GM12864 (cell line): ENCODE measurements around the gene ITIH1.

Experiments
- DNase-seq: peaks from one replicate; pipeline ENCODE4 v3.0.0-alpha.2; 2011; ENCODE audit warnings: low read depth
- H3K4me3 ChIP-seq: 2 replicates; pipeline ENCODE4 v1.5.1; 2011; ENCODE audit warnings: mild to moderate bottlenecking, low read depth, low read length, control low read depth
- CTCF ChIP-seq: IDR thresholded peaks from 2 replicates; pipeline ENCODE4 v1.5.1; 2011; ENCODE audit warnings: low read depth, mild to moderate bottlenecking, moderate library complexity, low read length, control low read depth, inconsistent platforms; ENCODE audit errors: missing control alignments

The ITIH1 gene

DNA sequence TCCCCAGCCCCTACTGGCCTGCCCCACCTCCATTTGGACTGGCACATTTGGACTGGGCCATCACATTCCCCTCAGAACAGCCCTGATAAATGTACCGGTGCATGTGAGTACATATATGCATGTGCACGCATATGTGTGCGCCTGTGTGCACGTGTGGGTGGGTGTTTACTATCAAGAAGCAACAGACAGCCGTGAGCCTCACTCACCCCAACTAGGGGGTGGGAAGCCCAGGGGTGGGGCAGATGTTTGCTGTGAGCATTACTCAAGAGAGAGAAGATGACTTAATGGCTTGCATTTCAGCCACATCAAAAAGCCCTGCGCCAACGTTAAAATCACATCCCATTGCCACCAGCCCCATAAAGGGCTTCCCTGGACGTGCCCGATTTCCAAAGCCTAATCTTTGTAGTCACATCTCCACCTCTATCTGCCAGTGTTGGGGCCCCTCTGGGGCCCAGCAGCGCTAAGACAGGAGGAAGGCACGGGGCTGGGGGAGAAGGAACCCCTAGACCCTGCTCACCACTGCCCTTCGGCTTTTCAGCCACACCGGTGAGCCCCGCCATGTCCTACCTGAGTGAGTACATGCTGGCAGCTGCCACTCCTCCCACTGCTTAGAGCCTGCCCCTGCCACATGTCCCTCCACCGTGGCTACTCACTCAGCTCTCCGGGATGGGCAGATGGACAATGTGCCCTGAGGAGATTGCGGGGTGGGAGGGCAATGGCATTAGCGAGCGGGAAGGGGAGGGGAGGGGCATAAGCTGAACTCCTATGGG is 28.1 kb downstream of the ITIH1 start:
- no peak for DNase-seq
- no peak overlapping the region for H3K4me3 ChIP-seq
- TF ChIP-seq CTCF, result no peak

DNA sequence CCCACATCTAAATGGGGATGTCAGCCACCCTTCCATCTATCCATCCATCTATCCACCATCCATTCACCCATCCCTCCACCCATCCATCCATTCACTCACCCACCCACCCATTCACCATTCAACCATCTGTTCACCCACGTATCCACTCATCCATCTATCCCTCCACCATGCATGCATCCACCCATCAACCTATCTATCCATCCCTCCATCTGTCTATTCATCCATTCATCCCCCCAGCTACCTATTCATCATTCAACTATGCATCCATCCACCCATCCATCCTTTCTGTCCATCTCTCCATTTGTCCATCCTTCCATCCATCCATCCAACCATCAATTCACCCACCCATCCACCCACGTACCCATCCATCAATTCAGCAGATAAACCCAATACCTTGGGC is 31.8 kb downstream of the ITIH1 start:
- H3K4me3 ChIP-seq, result no peak overlapping the region
- no peak for DNase-seq

DNA sequence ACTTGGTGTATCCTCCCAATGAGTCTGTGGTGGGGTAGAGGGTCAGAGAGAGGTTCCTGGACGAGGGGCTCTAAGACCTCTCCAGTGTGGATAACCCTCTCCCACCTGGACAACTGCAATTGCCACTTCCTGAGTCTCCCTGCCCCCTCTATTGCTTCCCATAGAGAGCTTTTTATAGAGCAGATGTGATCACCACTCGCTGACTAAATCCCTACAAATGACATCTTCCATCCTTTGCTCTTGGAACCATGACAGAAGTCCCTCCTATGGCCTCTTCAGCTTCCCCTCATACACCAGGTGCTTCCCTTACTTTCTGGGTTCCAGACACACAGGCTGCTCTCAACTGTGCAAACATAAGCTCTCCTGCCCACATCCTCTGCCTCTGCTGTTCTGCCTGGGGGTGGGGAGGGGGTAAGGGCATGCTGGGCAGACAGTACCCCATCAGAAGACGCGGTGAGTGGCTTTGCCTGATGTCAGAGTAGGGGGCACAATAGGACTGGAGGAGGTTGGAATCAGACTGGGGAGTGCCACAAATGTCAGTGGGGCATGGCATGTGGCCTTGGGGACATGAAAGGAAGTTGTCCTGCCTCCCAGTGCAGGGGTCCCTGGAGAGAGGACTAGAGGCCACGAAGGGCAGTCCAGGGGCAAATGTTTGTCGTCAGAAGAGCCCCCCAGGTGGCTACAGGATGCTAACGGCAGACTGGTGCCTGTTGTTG is 32.4 kb downstream of the ITIH1 start:
- no peak overlapping the region for H3K4me3 ChIP-seq
- no peak for TF ChIP-seq CTCF
- DNase-seq, result no peak

More for the DNA sequence above, 31.8 kb downstream of the ITIH1 start:
- no peak for TF ChIP-seq CTCF

- no peak overlapping the region for H3K4me3 ChIP-seq
- TF ChIP-seq CTCF, result no peak
- DNase-seq, result no peak
These were observed 33.5 kb downstream of the ITIH1 start for GRCh38 chr3:52810923-52811322.

GRCh38 chr3:52811452-52812011 is 34.1 kb downstream of the ITIH1 start:
- no peak for DNase-seq
- H3K4me3 ChIP-seq, result no peak overlapping the region
- no peak for TF ChIP-seq CTCF

GRCh38 chr3:52813810-52814209 is 36.4 kb downstream of the ITIH1 start:
- DNase-seq, result no peak
- no peak overlapping the region for H3K4me3 ChIP-seq
- no peak for TF ChIP-seq CTCF
